BLaER1 treated with 17β-estradiol and CSF1 and Interleukin-3, amounts not matched to agents 10 nM and 100 nM (cell line): ENCODE data around the gene SHD.
A peak's percentile ranks its signal among the peaks of the same experiment; 100 is the strongest.
"Not testable (repeated sequence)": the region's sequence is repeated elsewhere in the genome, so short reads cannot be mapped to it uniquely, and the experiment has no call there.

Experiments used
- H3K27ac ChIP-seq, 11 experiments: shearing (Covaris generic); formaldehyde crosslinking; 2 replicates each; pipeline ENCODE4 v1.8.1; 2022
- H3K27me3 ChIP-seq, 11 experiments: shearing (Covaris generic); formaldehyde crosslinking; 2 replicates each; pipeline ENCODE4 v1.8.1; 2022
- H3K36me3 ChIP-seq, 11 experiments: shearing (Covaris generic); formaldehyde crosslinking; 2 replicates each; pipeline ENCODE4 v1.8.1; 2022
- H3K4me1 ChIP-seq, 10 experiments: shearing (Covaris generic); formaldehyde crosslinking; 2 replicates each; pipeline ENCODE4 v1.8.1; 2022
- H3K4me2 ChIP-seq, 11 experiments: shearing (Covaris generic); formaldehyde crosslinking; 2 replicates each; pipeline ENCODE4 v1.8.1; 2022
- H3K4me3 ChIP-seq, 10 experiments: shearing (Covaris generic); formaldehyde crosslinking; 2 replicates each; pipeline ENCODE4 v1.8.1; 2022
- H3K9ac ChIP-seq, 11 experiments: shearing (Covaris generic); formaldehyde crosslinking; 2 replicates each; pipeline ENCODE4 v1.8.1; 2022
- H3K9me3 ChIP-seq, 11 experiments: shearing (Covaris generic); formaldehyde crosslinking; replicated peaks in 1 of 11; 2 replicates each; pipeline ENCODE4 v1.8.1; 2022
- H4K20me1 ChIP-seq, 11 experiments: shearing (Covaris generic); formaldehyde crosslinking; 2 replicates each; pipeline ENCODE4 v1.8.1; 2022
- Cebpa-rat ChIP-seq, 11 experiments: shearing (Covaris generic); IDR thresholded peaks; 2 replicates each; pipeline ENCODE4 v1.8.1; 2022

SHD gene

GRCh38 chr19:4278419-4279266 is at the start of gene SHD:
Gene SHD (plus strand): TSS chr19:4279266. CDS start chr19:4280064, 798 bp downstream.
- peak within 1 kb of the TSS; percentile 84 to 94 (median 91) for H3K4me2 ChIP-seq
- peak within 1 kb of the TSS; percentile 38 to 65 (median 54) for H3K4me3 ChIP-seq
- H3K27ac ChIP-seq = no peak within 1 kb of the TSS
- peaks cover 54 to 67% (median 62%) of the 10 kb centered on the region in 11 experiments for H3K27me3 ChIP-seq
- H4K20me1 ChIP-seq = peaks cover 0 to 22% (median 6%) of the 10 kb centered on the region in 11 experiments; a peak in 9 of 22 replicates
- H3K36me3 ChIP-seq = no peaks in the 10 kb centered on the region
- peak within 1 kb of the TSS in 10 of 11 experiments; percentile 18 to 64 (median 48); a peak in 12 of 22 replicates for H3K9ac ChIP-seq
- H3K9me3 ChIP-seq = no peaks in the 10 kb centered on the region
- peaks cover 9 to 28% (median 19%) of the 10 kb centered on the region in 10 experiments; a peak in 19 of 20 replicates for H3K4me1 ChIP-seq
- no peak for TF ChIP-seq Cebpa-rat (IDR thresholded peaks at IDR 0.05)

DNA sequence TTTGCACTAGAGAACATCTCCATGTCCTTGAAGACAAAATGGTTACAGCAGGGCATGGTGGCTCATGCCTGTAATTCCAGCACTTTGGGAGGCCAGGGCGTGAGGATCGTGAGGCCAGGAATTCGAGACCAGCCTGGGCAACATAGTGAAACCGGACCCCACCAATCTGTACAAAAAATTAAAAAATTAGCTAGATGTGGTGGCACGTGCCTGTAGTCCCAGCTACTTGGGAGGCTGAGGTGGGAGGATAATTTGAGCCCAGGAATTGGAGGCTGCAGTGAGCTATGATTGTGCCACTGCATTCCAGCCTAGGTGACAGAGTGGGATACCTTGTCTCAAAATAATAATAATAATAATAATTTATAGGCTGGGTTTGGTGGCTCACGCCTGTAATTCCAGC is 48.8 kb upstream of the SHD start:
- not testable (repeated sequence) for H3K9me3 ChIP-seq, H3K27ac ChIP-seq, H3K27me3 ChIP-seq, H3K9ac ChIP-seq, H3K36me3 ChIP-seq, H4K20me1 ChIP-seq
- Histone ChIP-seq H3K4me2 (peak overlapping the region in 3 of 11 experiments; percentile 82 to 92 (median 82); a peak in 4 of 22 replicates), H3K4me3 (peak overlapping the region in 3 of 10 experiments; percentile 45 to 52 (median 48); a peak in 3 of 20 replicates), H3K4me1 (peaks cover 11 to 49% (median 17%) of the 10 kb centered on the region in 10 experiments)

DNA sequence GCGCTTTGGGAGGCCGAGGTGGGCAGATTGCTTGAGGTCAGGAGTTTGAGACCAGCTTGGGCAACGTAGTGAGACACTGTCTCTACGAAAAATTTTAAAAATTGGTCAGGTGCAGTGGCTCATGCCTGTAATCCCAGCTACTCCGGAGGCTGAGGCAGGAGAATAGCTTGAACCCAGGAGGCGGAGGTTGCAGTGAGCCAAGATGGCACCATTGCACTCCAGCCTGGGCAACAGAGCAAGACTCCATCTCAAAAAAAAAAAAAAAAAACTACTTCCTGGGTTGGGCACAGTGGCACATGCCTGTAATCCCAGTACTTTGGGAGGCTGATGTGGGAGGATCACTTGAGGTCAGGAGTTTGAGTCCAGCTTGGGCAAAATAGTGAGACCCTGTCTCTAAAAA is 47.5 kb upstream of the SHD start:
- H3K27ac ChIP-seq, H4K20me1 ChIP-seq, H3K9me3 ChIP-seq, H3K27me3 ChIP-seq, H3K4me3 ChIP-seq, H3K9ac ChIP-seq: not testable (repeated sequence)
- Histone ChIP-seq H3K36me3 (peaks cover 0 to 10% (median 0%) of the 10 kb centered on the region in 11 experiments; a peak in 4 of 22 replicates), H3K4me1 (peaks cover 11 to 49% (median 17%) of the 10 kb centered on the region in 10 experiments), H3K4me2 (peak overlapping the region in 2 of 11 experiments; percentile 36 to 82; a peak in 2 of 22 replicates)

DNA sequence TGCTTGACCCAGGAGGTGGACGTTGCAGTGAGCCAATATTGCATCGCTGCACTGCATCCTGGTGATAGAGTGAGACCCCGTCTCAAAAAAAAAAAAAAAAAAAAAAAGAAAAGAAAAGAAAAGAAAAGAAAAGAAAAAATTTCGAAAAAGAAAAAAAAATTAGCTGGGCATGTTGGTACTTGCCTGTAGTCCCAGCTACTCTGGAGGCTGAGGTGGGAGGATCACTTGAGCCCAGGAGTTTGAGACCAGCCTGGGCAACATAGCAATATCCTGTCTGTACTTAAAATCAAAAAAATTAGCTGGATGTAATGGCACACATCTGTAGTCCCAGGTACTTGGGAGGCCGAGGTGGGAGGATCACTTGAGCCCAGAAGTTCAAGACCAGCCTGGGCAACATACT is 46.9 kb upstream of the SHD start:
- not testable (repeated sequence) for H4K20me1 ChIP-seq, H3K9me3 ChIP-seq, H3K27me3 ChIP-seq, H3K27ac ChIP-seq, H3K4me3 ChIP-seq, H3K9ac ChIP-seq
- Histone ChIP-seq H3K4me2 (peak overlapping the region in 2 of 11 experiments; percentile 26 to 82; a peak in 1 of 22 replicates), H3K36me3 (peaks cover 0 to 16% (median 0%) of the 10 kb centered on the region in 11 experiments; a peak in 5 of 22 replicates), H3K4me1 (peaks cover 11 to 46% (median 17%) of the 10 kb centered on the region in 10 experiments)

DNA sequence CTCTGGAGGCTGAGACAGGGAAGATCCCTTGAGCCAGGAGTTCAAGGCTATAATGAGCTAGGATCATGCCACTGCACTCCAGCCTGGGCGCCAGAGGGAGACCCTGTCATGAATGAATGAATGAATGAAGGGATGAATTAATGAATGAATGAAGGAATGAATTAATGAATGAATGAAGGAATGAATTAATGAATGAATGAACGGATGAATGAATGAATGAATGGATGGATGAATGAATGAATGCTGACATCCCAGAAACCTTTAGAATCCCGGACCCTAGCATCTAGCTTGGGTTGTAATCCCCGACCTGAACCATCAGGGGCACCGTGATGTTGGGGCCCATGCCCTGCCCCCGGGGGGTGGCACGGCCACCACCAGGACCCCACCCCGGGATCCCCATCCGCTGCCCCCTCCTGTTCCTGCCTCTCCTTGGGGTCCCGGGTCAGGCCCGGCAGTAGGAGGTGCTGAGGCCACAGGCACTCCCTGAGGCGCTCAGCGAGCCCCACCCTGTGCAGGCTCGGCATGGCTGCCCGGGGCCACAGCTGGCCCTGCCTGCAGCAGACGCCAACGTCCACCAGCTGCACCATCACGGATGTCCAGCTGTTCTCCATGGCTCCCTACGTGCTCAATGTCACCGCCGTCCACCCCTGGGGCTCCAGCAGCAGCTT is 46.3 kb upstream of the SHD start:
- Histone ChIP-seq H3K27me3 (no peaks in the 10 kb centered on the region), H3K4me3 (no peak overlapping the region), H3K4me2 (peak overlapping the region in 2 of 11 experiments; percentile 4 to 26; a peak in 2 of 22 replicates), H3K4me1 (peaks cover 11 to 40% (median 17%) of the 10 kb centered on the region in 10 experiments), H3K9ac (no peak overlapping the region), H3K36me3 (peaks cover 0 to 22% (median 0%) of the 10 kb centered on the region in 11 experiments; a peak in 5 of 22 replicates), H3K9me3 (no peaks in the 10 kb centered on the region), H4K20me1 (peaks cover 0 to 10% (median 0%) of the 10 kb centered on the region in 11 experiments; a peak in 1 of 22 replicates), H3K27ac (no peak overlapping the region)
- TF ChIP-seq Cebpa-rat (IDR thresholded peaks at IDR 0.05) = no peak

- H3K9me3 ChIP-seq = no peaks in the 10 kb centered on the region
- H3K36me3 ChIP-seq = peaks cover 0 to 22% (median 0%) of the 10 kb centered on the region in 11 experiments; a peak in 5 of 22 replicates
- peak overlapping the region in 2 of 11 experiments; percentile 1 to 38; a peak in 2 of 22 replicates for H3K4me2 ChIP-seq
- no peak for TF ChIP-seq Cebpa-rat (IDR thresholded peaks at IDR 0.05)
- peaks cover 0 to 10% (median 0%) of the 10 kb centered on the region in 11 experiments; a peak in 1 of 22 replicates for H4K20me1 ChIP-seq
- no peak overlapping the region for H3K4me3 ChIP-seq
- no peaks in the 10 kb centered on the region for H3K27me3 ChIP-seq
- no peak overlapping the region for H3K9ac ChIP-seq
- no peak overlapping the region for H3K27ac ChIP-seq
- H3K4me1 ChIP-seq = peaks cover 11 to 33% (median 13%) of the 10 kb centered on the region in 10 experiments
These were observed 45.7 kb upstream of the SHD start for GRCh38 chr19:4233282-4233853.

DNA sequence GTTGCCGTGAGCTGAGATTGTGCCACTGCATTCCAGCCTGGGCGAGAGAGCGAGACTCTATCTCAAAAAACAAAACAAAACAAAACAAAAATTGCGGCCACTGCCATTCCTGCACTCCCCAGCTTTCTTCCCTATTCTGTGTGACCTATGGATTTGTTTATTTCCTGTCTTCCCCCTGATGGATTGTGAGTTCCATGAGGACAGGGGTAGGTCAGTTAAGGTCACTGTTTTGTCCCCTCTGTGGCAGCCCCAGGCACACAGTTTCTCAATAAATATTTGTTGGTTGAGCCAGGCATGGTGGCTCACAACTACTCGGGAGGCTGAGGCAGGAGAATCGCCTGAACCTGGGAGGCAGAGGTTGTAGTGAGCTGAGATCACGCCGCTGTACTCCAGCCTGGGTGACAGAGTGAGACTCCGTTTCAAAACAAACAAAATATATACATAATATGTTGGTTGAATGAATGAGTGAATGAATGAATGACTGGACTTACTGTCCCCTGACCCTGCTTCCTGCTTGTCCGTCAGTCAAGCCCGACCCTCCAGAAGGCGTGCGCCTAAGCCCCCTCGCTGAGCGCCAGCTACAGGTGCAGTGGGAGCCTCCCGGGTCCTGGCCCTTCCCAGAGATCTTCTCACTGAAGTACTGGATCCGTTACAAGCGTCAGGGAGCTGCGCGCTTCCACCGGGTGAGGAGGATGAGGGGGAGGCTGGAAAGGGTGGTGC is 44.8 kb upstream of the SHD start:
- peak overlapping the region in 2 of 11 experiments; percentile 1 to 38; a peak in 3 of 22 replicates for H3K4me2 ChIP-seq
- no peak overlapping the region for H3K27ac ChIP-seq
- peaks cover 2 to 24% (median 4%) of the 10 kb centered on the region in 10 experiments; a peak in 19 of 20 replicates for H3K4me1 ChIP-seq
- peaks cover 0 to 22% (median 0%) of the 10 kb centered on the region in 11 experiments; a peak in 5 of 22 replicates for H3K36me3 ChIP-seq
- no peak for TF ChIP-seq Cebpa-rat (IDR thresholded peaks at IDR 0.05)
- no peaks in the 10 kb centered on the region for H3K9me3 ChIP-seq
- H3K4me3 ChIP-seq = no peak overlapping the region
- H3K27me3 ChIP-seq = no peaks in the 10 kb centered on the region
- H3K9ac ChIP-seq = 0 out of 22 replicates have a peak overlapping the region, but pooled peaks of 2 of the 11 experiments have one; percentile 4 to 25
- H4K20me1 ChIP-seq = 0 out of 22 replicates have a peak, but pooled peaks cover 0 to 10% (median 0%) of the 10 kb centered on the region in 11 experiments

- TF ChIP-seq Cebpa-rat (IDR thresholded peaks at IDR 0.05) = no peak
- peaks cover 0 to 20% (median 0%) of the 10 kb centered on the region in 10 experiments; a peak in 3 of 20 replicates for H3K4me1 ChIP-seq
- H3K4me3 ChIP-seq = no peak overlapping the region
- no peaks in the 10 kb centered on the region for H3K9me3 ChIP-seq
- H3K9ac ChIP-seq = no peak overlapping the region
- no peak overlapping the region; a peak in 1 of 22 replicates for H3K4me2 ChIP-seq
- no peak overlapping the region for H3K27ac ChIP-seq
- 0 out of 22 replicates have a peak, but pooled peaks cover 0 to 10% (median 0%) of the 10 kb centered on the region in 11 experiments for H4K20me1 ChIP-seq
- H3K27me3 ChIP-seq = no peaks in the 10 kb centered on the region
- peaks cover 0 to 22% (median 0%) of the 10 kb centered on the region in 11 experiments; a peak in 5 of 22 replicates for H3K36me3 ChIP-seq
These were observed 44.2 kb upstream of the SHD start for GRCh38 chr19:4234862-4235201.

GRCh38 chr19:4237510-4237909 is 41.6 kb upstream of the SHD start:
- peaks cover 0 to 22% (median 0%) of the 10 kb centered on the region in 11 experiments; a peak in 5 of 22 replicates for H3K36me3 ChIP-seq
- H4K20me1 ChIP-seq, H3K27ac ChIP-seq, H3K9ac ChIP-seq, H3K4me3 ChIP-seq, H3K27me3 ChIP-seq, H3K4me2 ChIP-seq: not testable (repeated sequence)
- peaks cover 0 to 12% (median 7%) of the 10 kb centered on the region in 11 experiments; a peak in 11 of 22 replicates for H3K9me3 ChIP-seq
- peaks cover 9 to 36% (median 12%) of the 10 kb centered on the region in 10 experiments; a peak in 19 of 20 replicates for H3K4me1 ChIP-seq
